MM.1S (cell line): ENCODE results near the gene RPS16.

Source experiments
- DNase-seq: peaks from one replicate; pipeline ENCODE4 v3.0.0-alpha.2; 2015
- H2AFZ ChIP-seq: fragments of 300-600 bp; sonication (generic); 2 replicates; pipeline ENCODE4 v1.6.0; 2016; ENCODE audit warnings: antibody characterized with exemption, low read length
- H3F3A ChIP-seq: fragments of 300-600 bp; sonication (generic); 2 replicates; pipeline ENCODE4 v1.6.1; 2016; ENCODE audit warnings: mild to moderate bottlenecking, antibody characterized with exemption, low read length, moderate library complexity, mixed read lengths; ENCODE audit not compliant: insufficient read depth
- H3K27ac ChIP-seq: fragments of 300-600 bp; sonication (generic); 2 replicates; pipeline ENCODE4 v1.5.1; 2016; ENCODE audit warnings: mild to moderate bottlenecking, low read length
- H3K27me3 ChIP-seq: fragments of 300-600 bp; sonication (generic); replicated peaks from 2 replicates; pipeline ENCODE4 v1.6.0; 2016; ENCODE audit warnings: low read length; ENCODE audit not compliant: insufficient read depth
- H3K36me3 ChIP-seq: fragments of 300-600 bp; sonication (generic); replicated peaks from 2 replicates; pipeline ENCODE4 v1.6.1; 2016; ENCODE audit warnings: mild to moderate bottlenecking, low read length, mixed read lengths; ENCODE audit not compliant: insufficient read depth
- H3K4me1 ChIP-seq: fragments of 300-600 bp; sonication (generic); 2 replicates; pipeline ENCODE4 v1.6.1; 2016; ENCODE audit warnings: low read length, mixed read lengths
- H3K4me2 ChIP-seq: fragments of 300-600 bp; sonication (generic); 2 replicates; pipeline ENCODE4 v1.6.0; 2016; ENCODE audit warnings: low read depth, low read length
- H3K4me3 ChIP-seq: fragments of 300-600 bp; sonication (generic); 2 replicates; pipeline ENCODE4 v1.5.1; 2016; ENCODE audit warnings: low read length, mixed read lengths
- H3K79me2 ChIP-seq: fragments of 300-600 bp; sonication (generic); 2 replicates; pipeline ENCODE4 v1.6.1; 2016; ENCODE audit warnings: mixed run types, low read length, mixed read lengths
- H3K9ac ChIP-seq: fragments of 300-600 bp; sonication (generic); 2 replicates; pipeline ENCODE4 v1.6.1; 2016; ENCODE audit warnings: low read length, mixed read lengths
- H3K9me2 ChIP-seq: fragments of 300-600 bp; sonication (generic); replicated peaks from 2 replicates; pipeline ENCODE4 v1.6.1; 2016; ENCODE audit warnings: mild to moderate bottlenecking, low read length, mixed read lengths; ENCODE audit not compliant: insufficient read depth
- H3K9me3 ChIP-seq: fragments of 300-600 bp; sonication (generic); replicated peaks from 2 replicates; pipeline ENCODE4 v1.6.1; 2016; ENCODE audit warnings: mild to moderate bottlenecking, low read length, mixed read lengths; ENCODE audit not compliant: insufficient read depth
- H4K20me1 ChIP-seq: fragments of 300-600 bp; sonication (generic); 2 replicates; pipeline ENCODE4 v1.6.1; 2016; ENCODE audit warnings: mild to moderate bottlenecking, low read length, moderate library complexity, mixed read lengths; ENCODE audit not compliant: insufficient read depth
- EZH2 ChIP-seq: fragments of 300-600 bp; sonication (generic); optimal IDR thresholded peaks from 2 replicates; pipeline ENCODE3; 2017; ENCODE audit warnings: low read depth, mild to moderate bottlenecking, antibody characterized with exemption, low read length, mixed read lengths
- EZH2phosphoT487 ChIP-seq: fragments of 300-600 bp; sonication (generic); IDR thresholded peaks from 2 replicates; pipeline ENCODE4 v1.6.1; 2018; ENCODE audit warnings: antibody characterized with exemption, low read length
- TF ChIP-seq, protein P1 (sequence below): fragments of 300-600 bp; sonication (generic); IDR thresholded peaks from 2 replicates; pipeline ENCODE4 v1.5.1; 2016; ENCODE audit warnings: antibody characterized with exemption, low read length, mixed read lengths

RPS16 gene

DNA sequence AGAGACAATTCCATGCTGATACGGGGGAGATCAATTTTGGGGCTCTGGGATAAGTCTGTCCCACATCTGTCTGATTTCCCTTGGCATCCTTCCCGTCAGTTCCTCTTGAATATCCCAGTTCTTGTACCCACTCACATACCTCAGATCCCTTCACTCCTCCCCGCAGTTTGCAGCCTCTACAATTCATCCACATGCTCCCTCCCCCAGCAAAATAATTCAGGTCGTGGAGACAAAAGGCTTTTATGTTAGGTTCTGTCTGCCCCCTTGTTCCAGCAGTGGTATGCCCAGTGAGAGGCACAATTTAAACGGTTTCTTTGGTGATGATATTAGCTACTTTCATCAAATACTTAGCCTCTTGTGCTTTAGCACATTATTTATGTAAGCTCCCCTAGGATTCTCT lies 9.6 kb downstream of the RPS16 start:
- DNase-seq, result no peak
- Histone ChIP-seq H3K9ac (no peak overlapping the region), H3K4me3 (no peak overlapping the region), H3K4me1 (peaks cover 8% of the 10 kb centered on the region), H3K4me2 (no peak overlapping the region), H3F3A (peaks cover 9% of the 10 kb centered on the region), H2AFZ (no peak overlapping the region), H4K20me1 (no peaks in the 10 kb centered on the region), H3K9me3 (no peaks in the 10 kb centered on the region), H3K9me2 (no peaks in the 10 kb centered on the region), H3K27me3 (peaks cover 4% of the 10 kb centered on the region; the same call in 1 of the 2 replicates), H3K27ac (no peak overlapping the region), H3K36me3 (no peaks in the 10 kb centered on the region), H3K79me2 (no peaks in the 10 kb centered on the region)
- TF ChIP-seq, protein P1, sequence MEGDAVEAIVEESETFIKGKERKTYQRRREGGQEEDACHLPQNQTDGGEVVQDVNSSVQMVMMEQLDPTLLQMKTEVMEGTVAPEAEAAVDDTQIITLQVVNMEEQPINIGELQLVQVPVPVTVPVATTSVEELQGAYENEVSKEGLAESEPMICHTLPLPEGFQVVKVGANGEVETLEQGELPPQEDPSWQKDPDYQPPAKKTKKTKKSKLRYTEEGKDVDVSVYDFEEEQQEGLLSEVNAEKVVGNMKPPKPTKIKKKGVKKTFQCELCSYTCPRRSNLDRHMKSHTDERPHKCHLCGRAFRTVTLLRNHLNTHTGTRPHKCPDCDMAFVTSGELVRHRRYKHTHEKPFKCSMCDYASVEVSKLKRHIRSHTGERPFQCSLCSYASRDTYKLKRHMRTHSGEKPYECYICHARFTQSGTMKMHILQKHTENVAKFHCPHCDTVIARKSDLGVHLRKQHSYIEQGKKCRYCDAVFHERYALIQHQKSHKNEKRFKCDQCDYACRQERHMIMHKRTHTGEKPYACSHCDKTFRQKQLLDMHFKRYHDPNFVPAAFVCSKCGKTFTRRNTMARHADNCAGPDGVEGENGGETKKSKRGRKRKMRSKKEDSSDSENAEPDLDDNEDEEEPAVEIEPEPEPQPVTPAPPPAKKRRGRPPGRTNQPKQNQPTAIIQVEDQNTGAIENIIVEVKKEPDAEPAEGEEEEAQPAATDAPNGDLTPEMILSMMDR, result no peak
- TF ChIP-seq EZH2, result no peak
- no peak for TF ChIP-seq EZH2phosphoT487

DNA sequence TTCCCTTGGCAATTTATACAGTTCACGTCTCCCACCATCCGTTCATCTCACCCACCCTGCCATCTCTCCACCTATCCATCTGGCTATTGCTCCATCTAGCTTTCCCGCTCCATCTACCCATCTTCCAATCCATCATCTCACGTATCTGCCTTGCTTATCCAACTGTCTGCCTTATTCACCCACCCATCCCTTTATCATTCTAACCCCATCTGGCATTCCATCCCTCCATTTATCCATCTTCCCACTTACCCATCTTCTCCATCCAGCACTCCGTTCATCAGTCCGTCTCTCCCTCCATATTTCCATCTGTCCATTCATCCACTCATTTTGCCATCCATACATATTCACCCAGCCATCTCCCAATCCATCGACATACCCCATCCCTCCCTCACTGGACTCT lies 10.0 kb downstream of the RPS16 start:
- no peak overlapping the region for H2AFZ ChIP-seq
- peaks cover 5% of the 10 kb centered on the region for H3F3A ChIP-seq
- no peaks in the 10 kb centered on the region for H3K36me3 ChIP-seq
- no peak overlapping the region for H3K4me3 ChIP-seq
- no peak for DNase-seq
- no peaks in the 10 kb centered on the region for H4K20me1 ChIP-seq
- H3K27me3 ChIP-seq, result peaks cover 4% of the 10 kb centered on the region; the same call in 1 of the 2 replicates
- no peak overlapping the region for H3K27ac ChIP-seq
- no peaks in the 10 kb centered on the region for H3K9me3 ChIP-seq
- no peak overlapping the region for H3K9ac ChIP-seq
- no peaks in the 10 kb centered on the region for H3K79me2 ChIP-seq
- H3K9me2 ChIP-seq, result no peaks in the 10 kb centered on the region
- TF ChIP-seq EZH2phosphoT487, result no peak
- TF ChIP-seq, protein P1, result no peak
- no peak for TF ChIP-seq EZH2
- H3K4me2 ChIP-seq, result no peak overlapping the region
- peaks cover 4% of the 10 kb centered on the region; the same call in 1 of the 2 replicates for H3K4me1 ChIP-seq

DNA sequence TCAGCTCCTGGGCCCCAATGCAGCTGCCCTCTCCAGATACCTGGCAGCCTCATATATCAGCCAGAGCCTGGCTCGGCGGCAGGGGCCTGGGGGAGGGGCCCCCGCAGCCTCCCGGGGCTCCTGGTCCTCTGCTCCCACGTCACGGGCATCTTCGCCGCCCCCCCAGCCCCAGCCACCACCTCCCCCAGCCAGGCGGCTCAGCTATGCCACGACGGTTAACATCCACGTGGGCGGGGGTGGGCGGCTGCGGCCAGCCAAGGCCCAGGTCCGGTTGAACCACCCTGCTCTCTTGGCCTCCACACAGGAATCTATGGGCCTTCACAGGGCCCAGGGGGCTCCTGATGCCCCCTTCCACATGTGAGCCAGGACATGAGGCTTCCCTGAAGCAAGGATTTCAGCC lies 10.8 kb downstream of the RPS16 start:
- no peaks in the 10 kb centered on the region for H3K79me2 ChIP-seq
- H3K4me3 ChIP-seq, result no peak overlapping the region
- no peak overlapping the region for H3K27ac ChIP-seq
- H4K20me1 ChIP-seq, result no peaks in the 10 kb centered on the region
- no peaks in the 10 kb centered on the region for H3F3A ChIP-seq
- H3K9me3 ChIP-seq, result no peaks in the 10 kb centered on the region
- no peaks in the 10 kb centered on the region for H3K36me3 ChIP-seq
- H3K9ac ChIP-seq, result no peak overlapping the region
- H2AFZ ChIP-seq, result no peak overlapping the region
- no peaks in the 10 kb centered on the region for H3K9me2 ChIP-seq
- DNase-seq, result no peak
- TF ChIP-seq, protein P1, result no peak
- no peak for TF ChIP-seq EZH2
- TF ChIP-seq EZH2phosphoT487, result no peak
- H3K27me3 ChIP-seq, result peaks cover 4% of the 10 kb centered on the region; the same call in 1 of the 2 replicates
- H3K4me2 ChIP-seq, result no peak overlapping the region
- H3K4me1 ChIP-seq, result no peaks in the 10 kb centered on the region
